ENCODE measurements around the gene LRCH1.
"Not testable (repeated sequence)": the region's sequence is repeated elsewhere in the genome, so short reads cannot be mapped to it uniquely, and the experiment has no call there.

LRCH1 gene

DNA sequence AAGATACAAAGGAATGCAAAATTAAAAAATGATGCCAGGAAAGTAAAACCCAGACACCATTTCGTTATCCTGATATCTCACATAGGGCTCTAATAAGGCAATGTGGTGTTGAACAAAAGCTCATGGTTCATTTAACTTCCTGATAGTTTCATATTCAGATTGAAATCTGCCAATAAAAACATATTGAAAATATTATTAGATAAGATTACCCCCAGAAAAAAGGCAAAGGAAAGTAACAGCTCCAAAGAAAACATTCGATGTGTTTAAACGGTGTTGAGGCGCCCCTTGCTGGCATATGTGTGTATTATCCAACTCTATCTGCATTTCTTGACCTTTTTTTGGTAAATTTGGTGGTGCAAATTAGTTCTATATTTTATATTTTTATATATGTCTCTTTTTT, 168.1 kb downstream of the LRCH1 start:
- DNase-seq, result peak; percentile 20

DNA sequence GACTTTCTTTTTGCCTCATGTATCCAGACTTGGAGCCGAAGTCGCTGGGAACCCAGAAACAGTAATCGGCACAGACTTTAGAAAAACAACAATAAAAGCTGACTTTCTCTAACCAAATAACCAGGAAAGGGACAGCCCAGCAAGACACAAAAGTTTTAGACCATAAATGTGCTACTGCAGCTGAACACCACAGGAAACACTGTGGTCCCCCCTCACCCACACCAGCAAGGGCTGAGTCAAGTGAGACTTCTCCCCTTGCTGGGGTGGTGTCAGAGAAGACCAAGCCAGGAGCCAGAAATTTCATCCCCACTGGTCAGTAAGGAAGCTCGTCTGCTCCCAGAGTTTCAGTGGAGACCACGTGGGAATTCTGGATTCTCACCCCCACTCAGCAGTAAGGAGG, 173.4 kb downstream of the LRCH1 start:
- no peak for DNase-seq

- no peak for DNase-seq
These were observed 175.8 kb downstream of the LRCH1 start for GRCh38 chr13:46728777-46729176.

GRCh38 chr13:46731535-46731934, 178.6 kb downstream of the LRCH1 start:
- no peak for DNase-seq

- no peak for DNase-seq
These were observed 182.5 kb downstream of the LRCH1 start for GRCh38 chr13:46735425-46735824.

DNA sequence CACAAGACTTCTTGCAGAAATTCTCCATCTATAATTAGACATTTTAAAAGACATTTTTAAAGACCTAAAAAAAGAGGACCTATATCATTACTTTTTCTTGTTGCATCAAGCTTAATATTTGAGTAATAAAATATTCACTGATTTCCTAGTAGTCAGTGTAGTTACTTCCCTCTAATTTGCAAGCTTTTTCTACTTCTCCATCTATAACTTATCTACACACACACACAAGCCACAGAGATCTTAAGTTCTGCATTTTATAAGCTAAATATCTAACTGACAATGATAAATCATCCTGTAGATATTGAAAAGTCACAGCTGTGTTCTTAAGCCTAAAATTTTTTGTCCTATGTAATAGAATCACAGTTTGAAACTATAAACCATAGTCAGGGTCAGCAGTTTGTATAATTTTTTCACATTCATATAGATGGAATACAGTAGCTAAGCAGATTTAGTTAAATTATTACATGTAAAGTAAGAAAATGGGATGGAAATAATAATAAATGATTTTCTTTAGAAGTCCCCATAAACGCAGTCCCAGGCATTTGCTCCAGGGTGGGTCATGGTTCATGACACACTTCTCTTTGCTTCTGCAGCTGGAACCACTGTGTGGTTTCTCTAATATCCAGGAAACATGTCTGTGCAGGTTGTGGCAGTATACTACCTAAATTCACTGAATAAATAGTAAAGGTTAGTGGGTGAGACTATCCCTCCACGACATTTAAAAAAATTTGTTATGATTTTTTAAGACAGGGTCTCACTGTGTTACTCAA, 183.8 kb downstream of the LRCH1 start:
- DNase-seq, result no peak

DNA sequence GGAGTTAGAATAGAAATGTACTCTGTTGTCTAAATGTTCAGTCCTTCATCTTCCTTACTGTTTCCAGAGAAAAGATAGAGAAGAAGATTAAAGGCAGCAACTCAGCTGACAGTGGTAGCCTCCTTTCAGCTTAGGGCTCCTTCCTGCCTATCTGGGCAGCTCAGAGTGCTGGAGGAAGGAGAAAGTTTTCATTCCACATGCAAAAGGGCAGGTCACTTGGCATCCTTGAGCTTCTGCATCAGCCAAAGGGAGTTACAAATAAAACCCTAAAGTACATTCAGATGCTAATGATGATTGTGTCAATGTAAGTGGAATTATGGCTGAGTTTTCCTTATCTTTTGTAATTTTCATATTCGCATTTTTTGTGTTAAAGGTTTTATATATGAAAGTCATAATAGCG, 185.1 kb downstream of the LRCH1 start:
- DNase-seq, result no peak

GRCh38 chr13:46738766-46739165, 185.8 kb downstream of the LRCH1 start:
- DNase-seq, result no peak

DNA sequence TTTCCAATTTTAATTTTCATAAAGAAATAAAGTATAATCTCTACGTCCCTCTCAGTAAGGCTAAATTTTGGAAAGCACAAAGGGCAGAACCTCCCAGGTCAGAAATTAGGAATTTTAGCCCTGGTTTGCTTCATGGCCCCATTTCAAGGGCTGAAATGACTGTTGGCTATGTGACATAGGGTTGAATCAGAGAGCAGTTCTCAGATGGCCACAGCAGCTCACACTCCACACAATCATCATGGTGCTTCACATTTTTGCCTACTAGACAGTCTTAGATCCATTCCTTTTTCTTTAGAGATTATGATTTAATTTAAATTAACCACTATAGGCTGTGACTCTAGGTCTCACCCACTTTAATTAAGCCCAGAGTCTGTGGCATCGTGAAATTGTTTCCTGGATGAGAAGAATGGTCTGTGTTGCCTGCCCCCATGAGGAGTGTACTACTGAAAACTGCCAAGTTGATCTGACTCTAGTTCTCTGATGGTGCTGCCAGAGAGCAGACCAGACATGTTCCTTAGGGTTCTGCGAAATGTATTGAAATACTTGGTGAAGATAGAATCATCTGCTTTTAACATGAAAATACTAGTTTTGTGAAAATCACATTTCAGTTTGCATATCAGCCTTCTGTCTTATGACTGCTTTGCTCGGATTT, 186.6 kb downstream of the LRCH1 start:
- no peak for DNase-seq

DNA sequence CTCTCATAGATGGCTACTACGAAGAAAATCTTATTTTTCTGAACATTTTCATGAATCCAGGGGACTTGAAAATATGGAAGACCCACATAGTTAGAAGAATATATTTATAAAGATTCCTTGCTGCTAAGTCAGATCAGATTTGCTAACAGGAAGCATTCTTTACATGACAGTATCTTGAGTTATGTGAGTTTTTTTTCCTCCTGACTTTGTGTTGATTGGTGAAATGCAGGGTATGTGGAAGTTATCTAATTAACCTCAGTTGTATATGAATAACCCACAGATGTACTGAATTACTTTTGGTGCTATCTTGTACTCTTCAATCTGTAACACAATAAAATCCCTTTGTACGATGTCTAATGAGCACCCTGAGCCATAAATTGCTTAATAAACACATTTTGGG, 190.2 kb downstream of the LRCH1 start:
- no peak for DNase-seq

DNA sequence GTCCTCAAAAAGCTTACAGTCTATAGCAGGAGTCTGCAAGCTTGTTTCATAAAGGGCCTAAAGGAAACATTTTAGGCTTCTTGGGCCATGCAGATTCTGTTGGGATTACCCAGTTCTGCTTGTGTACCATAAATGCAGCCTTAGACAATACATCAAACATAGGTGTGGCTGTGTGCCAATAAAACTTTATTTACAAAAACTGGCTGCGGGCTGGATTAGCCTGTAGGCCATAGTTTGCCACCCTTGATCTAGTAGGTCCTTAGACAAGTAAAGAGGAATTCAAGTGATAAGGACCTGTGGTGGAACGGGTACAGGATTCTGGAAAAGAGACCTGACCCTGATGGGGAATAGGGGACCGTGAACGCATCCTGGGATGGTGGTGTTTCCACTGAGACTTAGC, 192.1 kb downstream of the LRCH1 start:
- DNase-seq, result no peak

DNA sequence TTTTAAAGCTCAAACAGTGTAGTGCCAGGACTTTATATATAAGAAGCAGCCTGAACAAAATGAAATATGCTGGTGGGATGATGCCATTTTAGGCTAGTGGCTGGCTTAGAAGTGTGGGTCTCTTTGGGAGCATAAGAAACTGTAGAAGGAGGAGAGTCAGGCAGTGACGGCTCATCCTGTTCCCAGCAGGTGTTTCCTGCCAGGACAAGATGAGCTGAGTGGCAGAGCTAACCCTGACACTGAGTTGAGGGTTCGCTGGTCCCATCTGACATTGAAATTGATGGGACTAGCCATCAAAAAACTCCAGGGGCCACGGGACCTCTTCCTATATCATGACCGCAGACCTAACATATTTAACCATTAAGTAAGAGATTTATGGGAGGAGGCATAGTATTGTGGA, 192.7 kb downstream of the LRCH1 start:
- DNase-seq, result no peak

GRCh38 chr13:46747031-46747820, 194.3 kb downstream of the LRCH1 start:
- no peak for DNase-seq

GRCh38 chr13:46748300-46748699, 195.3 kb downstream of the LRCH1 start:
- DNase-seq, result no peak

DNA sequence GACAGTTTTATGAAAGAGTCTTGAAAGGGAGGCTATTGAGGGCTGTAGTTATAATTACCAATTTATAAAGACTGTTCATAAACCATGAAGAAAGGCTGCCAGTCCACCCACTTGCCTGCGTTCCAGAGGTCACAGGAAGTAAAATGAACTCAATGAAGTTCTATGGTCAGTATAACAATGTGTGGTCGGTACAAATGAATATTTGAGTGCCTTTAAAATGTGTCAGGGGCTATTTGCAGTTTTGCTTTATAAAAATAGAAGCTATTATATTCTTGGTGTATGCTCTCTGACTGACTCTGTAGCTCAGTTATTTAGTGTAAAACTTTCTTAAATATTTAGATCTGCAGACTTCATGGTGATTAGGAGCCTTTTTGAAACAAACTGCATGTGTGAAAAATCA, 197.0 kb downstream of the LRCH1 start:
- no peak for DNase-seq

GRCh38 chr13:46751811-46752635, 199.1 kb downstream of the LRCH1 start:
- DNase-seq, result no peak

GRCh38 chr13:46753137-46753536, 200.2 kb downstream of the LRCH1 start:
- no peak for DNase-seq

DNA sequence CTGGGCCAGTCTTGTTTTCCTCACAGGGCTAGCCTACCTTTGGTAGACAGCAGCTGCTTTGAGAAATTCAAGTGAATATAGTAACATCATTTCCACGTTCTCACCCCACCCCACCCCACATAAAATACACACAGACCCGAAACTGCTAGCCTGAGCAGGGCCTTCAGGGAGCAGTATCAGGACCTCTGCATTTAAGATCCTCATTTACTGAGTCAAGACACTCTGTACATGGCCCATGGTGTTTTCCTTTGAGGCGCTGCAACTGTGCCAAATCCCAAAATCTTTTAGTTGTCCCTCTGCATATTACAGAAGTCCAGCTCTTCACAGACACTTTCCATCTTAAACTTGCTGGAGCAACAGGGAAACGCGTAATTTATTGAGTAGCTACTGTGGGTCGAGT, 200.9 kb downstream of the LRCH1 start:
- DNase-seq, result no peak

- DNase-seq, result no peak
These were observed 201.8 kb downstream of the LRCH1 start for GRCh38 chr13:46754812-46755211.

DNA sequence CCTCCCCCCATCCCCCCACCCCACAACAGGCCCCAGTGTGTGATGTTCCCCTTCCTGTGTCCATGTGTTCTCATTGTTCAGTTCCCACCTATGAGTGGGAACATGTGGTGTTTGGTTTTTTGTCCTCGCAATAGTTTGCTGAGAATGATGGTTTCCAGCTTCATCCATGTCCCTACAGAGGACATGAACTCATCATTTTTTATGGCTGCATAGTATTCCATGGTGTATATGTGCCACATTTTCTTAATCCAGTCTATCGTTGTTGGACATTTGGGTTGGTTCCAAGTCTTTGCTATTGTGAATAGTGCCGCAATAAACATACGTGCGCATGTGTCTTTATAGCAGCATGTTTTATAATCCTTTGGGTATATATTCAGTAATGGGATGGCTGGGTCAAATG, 202.5 kb downstream of the LRCH1 start:
- not testable (repeated sequence) for DNase-seq

GRCh38 chr13:46756977-46757376, 204.0 kb downstream of the LRCH1 start:
- no peak for DNase-seq

- no peak for DNase-seq
These were observed 204.7 kb downstream of the LRCH1 start for GRCh38 chr13:46757640-46758039.

DNA sequence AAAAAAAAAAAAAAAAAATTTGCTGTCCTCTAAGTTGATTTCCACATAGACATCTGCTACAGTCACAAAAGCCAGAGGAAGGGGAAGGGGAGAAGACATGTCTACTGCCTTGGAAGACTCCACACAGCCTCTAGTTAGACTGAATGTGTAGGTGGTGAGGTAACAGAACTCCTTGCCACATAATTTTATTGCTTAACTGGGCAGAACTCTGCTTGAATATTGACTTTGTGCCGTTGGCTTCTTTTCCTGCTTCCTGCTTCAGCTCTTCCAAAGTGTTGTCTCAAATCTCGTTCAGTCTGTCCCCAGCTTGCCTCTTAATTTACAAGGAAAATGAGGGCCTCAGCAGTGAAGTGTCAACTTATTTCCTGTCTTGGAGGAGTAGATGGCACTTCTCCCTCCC, 206.9 kb downstream of the LRCH1 start:
- no peak for DNase-seq

All from NCI-H446 treated with DMSO at 0.1 percent for 48 hours (cell line).